ENCODE results near the gene SOS1.

- TF ChIP-seq CTCF (IDR thresholded peaks at IDR 0.05) (no peak), POLR2A (IDR thresholded peaks at IDR 0.05) (no peak)
Measured at GRCh38 chr2:38981670-38982357, 139.0 kb downstream of the SOS1 start.

All from gastroesophageal sphincter (tissue), 3 donors.